ENCODE results near the gene ASAP2.

GRCh38 chr2:9400268-9401058, 193.9 kb downstream of the ASAP2 start:
- TF ChIP-seq CTCF (conservative IDR thresholded peaks at IDR 0.05) (no peak), EZH2 (IDR thresholded peaks at IDR 0.05; ENCODE audit: low read depth) (no peak)

Data from PC-9 (cell line).